Measurements from ENCODE around the gene BRS3. TPM values are rescaled to one million over a fixed set of nuclear protein-coding genes. Genes with fewer than 3 reads are reported as not detected.

Gene BRS3
- total and polyA plus RNA-seq, 12 donors, result not detected

DNA sequence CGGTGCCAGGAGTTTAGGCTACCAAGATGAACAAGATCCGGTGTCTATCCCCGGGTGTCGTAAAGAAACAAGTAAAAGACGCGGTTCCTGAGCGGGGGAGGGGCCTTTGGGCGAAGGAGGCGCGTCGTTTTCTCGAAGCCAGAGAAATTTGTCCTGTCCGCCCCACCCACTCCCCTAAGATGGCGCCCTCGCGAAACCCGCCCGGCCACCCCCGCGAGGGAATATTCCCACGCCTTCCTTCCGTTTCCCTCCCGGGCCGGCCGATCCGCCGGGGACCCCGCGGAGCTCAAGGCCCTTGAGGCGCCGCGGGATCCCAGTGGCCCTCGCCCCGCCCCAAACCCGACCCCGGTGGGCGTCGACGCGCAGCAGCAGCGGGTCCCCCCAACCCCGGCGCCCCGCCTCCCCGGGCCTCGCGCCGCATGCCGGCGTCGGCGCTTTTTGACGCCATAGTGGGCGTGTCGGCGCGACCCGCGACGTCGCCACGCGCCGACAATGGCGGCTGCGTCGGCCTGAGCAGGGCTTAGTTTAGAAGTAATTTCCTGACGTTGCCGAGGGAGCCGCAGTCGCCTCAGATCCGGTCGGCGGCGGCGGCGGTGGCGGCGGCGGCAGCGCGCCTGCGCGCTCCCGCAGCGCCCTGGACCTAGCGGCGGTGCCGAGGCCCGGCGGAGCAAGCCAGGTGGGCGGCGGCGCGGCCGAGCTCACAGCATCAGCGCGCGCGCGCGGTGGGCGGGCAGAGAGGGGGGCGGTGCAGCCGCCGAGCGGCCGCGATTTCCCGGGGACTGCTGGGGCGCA, 9.2 kb downstream of the BRS3 start:
- DNase-seq, result peak; percentile 82 to 94 (median 88)
- intact Hi-C loops (cut with DNase I), result no loop called here
- TF ChIP-seq POLR2A (IDR thresholded peaks at IDR 0.05), result peak; percentile 6 to 35
- TF ChIP-seq, protein P1, sequence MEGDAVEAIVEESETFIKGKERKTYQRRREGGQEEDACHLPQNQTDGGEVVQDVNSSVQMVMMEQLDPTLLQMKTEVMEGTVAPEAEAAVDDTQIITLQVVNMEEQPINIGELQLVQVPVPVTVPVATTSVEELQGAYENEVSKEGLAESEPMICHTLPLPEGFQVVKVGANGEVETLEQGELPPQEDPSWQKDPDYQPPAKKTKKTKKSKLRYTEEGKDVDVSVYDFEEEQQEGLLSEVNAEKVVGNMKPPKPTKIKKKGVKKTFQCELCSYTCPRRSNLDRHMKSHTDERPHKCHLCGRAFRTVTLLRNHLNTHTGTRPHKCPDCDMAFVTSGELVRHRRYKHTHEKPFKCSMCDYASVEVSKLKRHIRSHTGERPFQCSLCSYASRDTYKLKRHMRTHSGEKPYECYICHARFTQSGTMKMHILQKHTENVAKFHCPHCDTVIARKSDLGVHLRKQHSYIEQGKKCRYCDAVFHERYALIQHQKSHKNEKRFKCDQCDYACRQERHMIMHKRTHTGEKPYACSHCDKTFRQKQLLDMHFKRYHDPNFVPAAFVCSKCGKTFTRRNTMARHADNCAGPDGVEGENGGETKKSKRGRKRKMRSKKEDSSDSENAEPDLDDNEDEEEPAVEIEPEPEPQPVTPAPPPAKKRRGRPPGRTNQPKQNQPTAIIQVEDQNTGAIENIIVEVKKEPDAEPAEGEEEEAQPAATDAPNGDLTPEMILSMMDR (IDR thresholded peaks at IDR 0.05), result no peak

DNA sequence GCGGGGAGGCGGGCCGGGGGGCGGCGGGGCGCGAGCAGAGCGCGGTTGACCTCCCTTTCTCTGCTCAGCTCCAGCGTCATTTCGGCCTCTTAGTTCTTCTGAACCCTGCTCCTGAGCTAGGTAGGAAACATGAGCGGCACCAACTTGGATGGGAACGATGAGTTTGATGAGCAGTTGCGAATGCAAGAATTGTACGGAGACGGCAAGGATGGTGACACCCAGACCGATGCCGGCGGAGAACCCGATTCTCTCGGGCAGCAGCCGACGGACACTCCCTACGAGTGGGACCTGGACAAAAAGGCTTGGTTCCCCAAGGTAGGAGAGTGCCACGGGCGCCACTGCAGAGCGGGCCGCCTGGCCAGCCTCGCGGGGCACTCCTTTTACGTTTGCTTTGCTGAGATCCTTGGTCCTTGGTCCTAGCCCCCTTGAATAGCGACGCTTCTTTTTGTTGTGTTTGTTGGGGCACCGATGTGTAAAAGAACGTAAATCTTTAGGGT, 9.9 kb downstream of the BRS3 start, which contains the start of gene HTATSF1:
TSS of gene HTATSF1 (plus strand) at position 37 of the 497 bp plus-strand sequence. CDS start at position 130, 93 bp downstream.
- peak within 1 kb of the TSS; percentile 76 to 98 (median 92) for H3K27ac ChIP-seq
- TF ChIP-seq, protein P1 (IDR thresholded peaks at IDR 0.05), result no peak
- no peak for TF ChIP-seq POLR2A (IDR thresholded peaks at IDR 0.05)
- H3K4me1 ChIP-seq (replicated peaks in 1 of 2), result peaks cover 0 to 5% of the 10 kb centered on the region in 2 donors
- DNase-seq, result peak in 1 of 7 donors; percentile 40
- intact Hi-C loops (cut with DNase I), result no loop called here
- peaks cover 0 to 10% of the 10 kb centered on the region in 2 donors for H3K36me3 ChIP-seq (replicated peaks in 1 of 2)
- no peaks in the 10 kb centered on the region for H3K27me3 ChIP-seq
- 0 to 45% (median 22%) methylated on average over 4 to 35 of the region's 35 CpGs for WGBS, 4 donors
- no peaks in the 10 kb centered on the region for H3K9me3 ChIP-seq (replicated peaks in 1 of 3)
- peak within 1 kb of the TSS in 3 of 4 donors; percentile 35 to 59 (median 40) for H3K4me3 ChIP-seq

More for the DNA sequence above, 9.2 kb downstream of the BRS3 start:
- no peaks in the 10 kb centered on the region for H3K9me3 ChIP-seq (replicated peaks in 1 of 3)
- H3K4me3 ChIP-seq, result peak overlapping the region in 3 of 4 donors; percentile 35 to 59 (median 40)
- H3K4me1 ChIP-seq (replicated peaks in 1 of 2), result peaks cover 0 to 5% of the 10 kb centered on the region in 2 donors
- H3K27me3 ChIP-seq, result peaks cover 3% of the 10 kb centered on the region
- peak overlapping the region; percentile 76 to 98 (median 92) for H3K27ac ChIP-seq
- H3K36me3 ChIP-seq (replicated peaks in 1 of 2), result peaks cover 0 to 6% of the 10 kb centered on the region in 2 donors
- WGBS, 4 donors, result 0 to 50% (median 18%) methylated on average over 18 to 110 of the region's 111 CpGs

DNA sequence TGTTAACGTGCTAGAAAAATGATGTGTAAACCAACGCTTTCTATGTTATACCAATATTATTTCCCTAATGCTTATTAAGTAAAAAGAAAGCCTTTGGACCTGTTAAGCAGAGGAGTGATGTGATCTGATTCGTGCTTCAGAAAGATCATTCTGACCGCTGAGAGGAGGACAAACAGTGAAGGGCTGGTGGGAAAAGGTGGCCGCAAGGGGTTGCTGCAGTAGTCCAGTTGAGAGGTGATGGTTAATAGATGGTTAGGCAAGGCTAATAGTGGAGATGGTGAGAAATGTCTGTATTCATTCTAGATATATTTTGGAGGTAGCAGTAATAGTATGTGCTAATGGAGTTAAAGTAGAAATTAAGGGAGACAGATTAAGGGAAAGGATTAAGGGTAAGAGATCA, 31.3 kb downstream of the BRS3 start:
- H3K4me3 ChIP-seq, result no peak overlapping the region
- H3K36me3 ChIP-seq (replicated peaks in 1 of 2), result no peaks in the 10 kb centered on the region
- peaks cover 7% of the 10 kb centered on the region for H3K27me3 ChIP-seq
- no peaks in the 10 kb centered on the region for H3K9me3 ChIP-seq (replicated peaks in 1 of 3)
- intact Hi-C loops (cut with DNase I), result no loop called here
- no peak for DNase-seq
- H3K27ac ChIP-seq, result no peak overlapping the region
- WGBS, 4 donors, result 56 to 74% (median 66%) methylated on average over 5 of the region's 5 CpGs
- H3K4me1 ChIP-seq (replicated peaks in 1 of 2), result no peaks in the 10 kb centered on the region
- TF ChIP-seq POLR2A (IDR thresholded peaks at IDR 0.05), result no peak
- TF ChIP-seq, protein P1 (IDR thresholded peaks at IDR 0.05), result no peak

DNA sequence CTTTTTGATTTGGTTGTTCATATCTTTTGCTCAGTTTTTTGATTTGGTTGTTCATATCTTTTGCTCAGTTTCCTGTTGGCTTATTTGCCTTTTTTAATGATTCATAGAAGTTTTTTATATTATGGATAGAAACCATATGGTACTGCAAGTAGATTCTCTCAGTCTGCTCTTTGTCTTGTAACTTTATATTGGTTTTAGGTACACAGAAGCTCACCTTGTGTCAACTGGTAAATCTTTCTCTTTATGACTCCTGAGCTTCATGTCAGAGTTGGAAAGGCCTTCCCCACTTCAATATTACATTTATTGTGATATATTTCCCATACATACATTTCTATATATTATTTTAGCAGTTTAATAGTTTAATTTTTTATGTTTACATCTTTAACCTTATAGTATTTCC, 36.0 kb downstream of the BRS3 start:
- peaks cover 0 to 4% of the 10 kb centered on the region in 2 donors for H3K4me1 ChIP-seq (replicated peaks in 1 of 2)
- no peak for DNase-seq
- H3K36me3 ChIP-seq (replicated peaks in 1 of 2), result no peaks in the 10 kb centered on the region
- H3K27ac ChIP-seq, result no peak overlapping the region
- TF ChIP-seq, protein P1 (IDR thresholded peaks at IDR 0.05), result no peak
- TF ChIP-seq POLR2A (IDR thresholded peaks at IDR 0.05), result no peak
- H3K9me3 ChIP-seq (replicated peaks in 1 of 3), result no peaks in the 10 kb centered on the region
- peaks cover 4% of the 10 kb centered on the region for H3K27me3 ChIP-seq
- H3K4me3 ChIP-seq, result no peak overlapping the region
- intact Hi-C loops (cut with DNase I), result no loop called here

Data from adrenal gland (tissue), 12 donors.